B cell (primary cell): ENCODE data around the gene BATF3.

Source experiments
- EZH2 ChIP-seq: IDR thresholded peaks from 2 replicates; pipeline ENCODE4 v1.6.1; 2012; ENCODE audit warnings: borderline replicate concordance, low read depth, mild to moderate bottlenecking, moderate library complexity, low read length; ENCODE audit not compliant: insufficient read depth, poor library complexity, severe bottlenecking
- TF ChIP-seq, protein P1 (sequence below): fragments of 200-600 bp; IDR thresholded peaks from one replicate; pipeline ENCODE4 v1.8.0; 2022; ENCODE audit warnings: antibody characterized with exemption, mild to moderate bottlenecking

DNA sequence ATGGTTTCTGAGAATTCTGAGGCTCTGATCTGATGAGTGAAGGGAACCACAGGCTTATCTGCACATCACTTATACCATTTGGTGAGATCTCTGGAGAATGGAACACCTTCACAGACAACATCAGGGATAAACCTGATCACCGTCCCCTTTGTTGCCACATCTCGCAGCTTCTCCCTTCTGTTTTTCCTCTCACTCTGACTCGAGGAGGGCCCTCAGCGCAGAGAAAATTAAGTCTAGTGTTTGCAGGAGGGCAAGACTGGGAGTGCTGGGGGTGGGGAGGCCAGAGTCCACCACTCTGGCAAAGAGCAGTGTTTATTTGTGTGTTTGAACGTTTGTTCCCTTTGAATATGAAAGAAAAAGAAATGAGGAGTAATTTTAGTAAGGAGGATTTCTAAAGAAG, 29.0 kb upstream of the BATF3 start:
- TF ChIP-seq, protein P1, sequence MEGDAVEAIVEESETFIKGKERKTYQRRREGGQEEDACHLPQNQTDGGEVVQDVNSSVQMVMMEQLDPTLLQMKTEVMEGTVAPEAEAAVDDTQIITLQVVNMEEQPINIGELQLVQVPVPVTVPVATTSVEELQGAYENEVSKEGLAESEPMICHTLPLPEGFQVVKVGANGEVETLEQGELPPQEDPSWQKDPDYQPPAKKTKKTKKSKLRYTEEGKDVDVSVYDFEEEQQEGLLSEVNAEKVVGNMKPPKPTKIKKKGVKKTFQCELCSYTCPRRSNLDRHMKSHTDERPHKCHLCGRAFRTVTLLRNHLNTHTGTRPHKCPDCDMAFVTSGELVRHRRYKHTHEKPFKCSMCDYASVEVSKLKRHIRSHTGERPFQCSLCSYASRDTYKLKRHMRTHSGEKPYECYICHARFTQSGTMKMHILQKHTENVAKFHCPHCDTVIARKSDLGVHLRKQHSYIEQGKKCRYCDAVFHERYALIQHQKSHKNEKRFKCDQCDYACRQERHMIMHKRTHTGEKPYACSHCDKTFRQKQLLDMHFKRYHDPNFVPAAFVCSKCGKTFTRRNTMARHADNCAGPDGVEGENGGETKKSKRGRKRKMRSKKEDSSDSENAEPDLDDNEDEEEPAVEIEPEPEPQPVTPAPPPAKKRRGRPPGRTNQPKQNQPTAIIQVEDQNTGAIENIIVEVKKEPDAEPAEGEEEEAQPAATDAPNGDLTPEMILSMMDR, result no peak
- no peak for TF ChIP-seq EZH2
